Measurements from ENCODE around the gene CEBPB.
"Not testable (repeated sequence)": the region's sequence is repeated elsewhere in the genome, so short reads cannot be mapped to it uniquely, and the experiment has no call there.

Gene CEBPB

DNA sequence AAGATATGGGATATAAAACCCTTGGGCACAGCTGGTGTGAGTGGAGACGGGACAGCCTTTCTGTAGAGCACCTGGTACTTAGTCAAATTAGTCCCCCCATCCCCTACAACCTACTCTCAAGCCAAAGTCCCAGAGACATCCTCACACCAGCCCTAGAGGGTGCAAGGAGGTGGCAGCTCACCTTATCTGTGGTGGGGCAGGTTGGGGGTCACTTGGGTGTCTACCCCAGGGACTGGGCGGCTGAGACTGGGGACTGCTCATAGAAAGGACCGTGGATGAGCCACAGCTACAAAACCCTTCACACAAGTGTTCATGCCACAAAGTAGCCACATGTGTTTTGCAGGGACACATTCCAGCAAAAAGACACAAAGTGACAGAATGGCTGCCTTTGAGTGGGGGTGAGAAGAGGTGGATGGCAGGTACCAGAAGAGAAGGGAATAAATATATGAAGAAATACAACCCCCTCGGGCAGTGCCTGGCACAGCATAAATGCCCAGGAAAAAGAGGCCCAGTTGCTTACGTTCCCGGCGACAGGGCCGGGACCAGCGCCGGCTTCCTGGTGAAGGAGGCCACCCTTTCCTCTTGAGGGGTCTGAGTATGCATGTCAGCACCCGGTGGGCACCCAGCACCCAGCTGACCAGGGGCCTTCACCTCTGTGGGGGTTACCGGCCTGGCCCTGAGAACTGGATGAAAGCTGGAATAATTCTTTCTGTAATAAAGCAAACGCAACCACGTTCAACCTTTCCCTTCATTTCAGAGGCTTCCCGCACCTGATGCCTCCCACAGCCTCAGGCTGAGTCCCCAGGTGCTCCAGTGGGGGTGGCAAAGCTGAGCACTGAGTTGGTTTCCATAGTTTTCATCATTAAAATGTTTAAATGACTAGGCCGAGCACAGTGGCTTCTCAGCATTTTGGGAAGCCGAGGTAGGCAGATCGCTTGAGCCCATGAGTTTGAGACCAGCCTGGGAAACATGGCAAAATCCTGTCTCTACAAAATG lies 14.4 kb upstream of the CEBPB start:
- H3K27ac ChIP-seq: no peak overlapping the region
- DNase-seq: no peak
- H3K4me3 ChIP-seq: no peak overlapping the region
- no peaks in the 10 kb centered on the region for H3K36me3 ChIP-seq
- H3K9me3 ChIP-seq: no peaks in the 10 kb centered on the region
- TF ChIP-seq, protein P1, sequence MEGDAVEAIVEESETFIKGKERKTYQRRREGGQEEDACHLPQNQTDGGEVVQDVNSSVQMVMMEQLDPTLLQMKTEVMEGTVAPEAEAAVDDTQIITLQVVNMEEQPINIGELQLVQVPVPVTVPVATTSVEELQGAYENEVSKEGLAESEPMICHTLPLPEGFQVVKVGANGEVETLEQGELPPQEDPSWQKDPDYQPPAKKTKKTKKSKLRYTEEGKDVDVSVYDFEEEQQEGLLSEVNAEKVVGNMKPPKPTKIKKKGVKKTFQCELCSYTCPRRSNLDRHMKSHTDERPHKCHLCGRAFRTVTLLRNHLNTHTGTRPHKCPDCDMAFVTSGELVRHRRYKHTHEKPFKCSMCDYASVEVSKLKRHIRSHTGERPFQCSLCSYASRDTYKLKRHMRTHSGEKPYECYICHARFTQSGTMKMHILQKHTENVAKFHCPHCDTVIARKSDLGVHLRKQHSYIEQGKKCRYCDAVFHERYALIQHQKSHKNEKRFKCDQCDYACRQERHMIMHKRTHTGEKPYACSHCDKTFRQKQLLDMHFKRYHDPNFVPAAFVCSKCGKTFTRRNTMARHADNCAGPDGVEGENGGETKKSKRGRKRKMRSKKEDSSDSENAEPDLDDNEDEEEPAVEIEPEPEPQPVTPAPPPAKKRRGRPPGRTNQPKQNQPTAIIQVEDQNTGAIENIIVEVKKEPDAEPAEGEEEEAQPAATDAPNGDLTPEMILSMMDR (IDR thresholded peaks at IDR 0.05): no peak
- H3K4me1 ChIP-seq: peaks cover 0 to 19% (median 10%) of the 10 kb centered on the region in 4 donors
- H3K27me3 ChIP-seq: no peaks in the 10 kb centered on the region
- intact Hi-C loops (cut with DNase I; ENCODE audit: low total_unique reads): loop anchor here (10.0 kb wide), 1 partner anchor 201 kb away; no protein-coding TSS in a partner anchor

GRCh38 chr20:50178672-50179071 lies 12.0 kb upstream of the CEBPB start:
- intact Hi-C loops (cut with DNase I; ENCODE audit: low total_unique reads): loop anchor here (10.0 kb wide), 1 partner anchor 204 kb away; no protein-coding TSS in a partner anchor
- not testable (repeated sequence) for H3K4me1 ChIP-seq, H3K9me3 ChIP-seq, DNase-seq, H3K36me3 ChIP-seq, H3K27ac ChIP-seq, H3K27me3 ChIP-seq, H3K4me3 ChIP-seq

GRCh38 chr20:50181344-50181743 lies 9.3 kb upstream of the CEBPB start:
- H3K36me3 ChIP-seq: no peaks in the 10 kb centered on the region
- TF ChIP-seq, protein P1 (IDR thresholded peaks at IDR 0.05): no peak
- DNase-seq: no peak
- no peak overlapping the region for H3K4me3 ChIP-seq
- peaks cover 0 to under 1% (median 0%) of the 10 kb centered on the region in 4 donors for H3K4me1 ChIP-seq
- intact Hi-C loops (cut with DNase I; ENCODE audit: low total_unique reads): no loop called here
- H3K9me3 ChIP-seq: no peaks in the 10 kb centered on the region
- no peak overlapping the region for H3K27ac ChIP-seq
- H3K27me3 ChIP-seq: no peaks in the 10 kb centered on the region

- no peak for DNase-seq
- no peaks in the 10 kb centered on the region for H3K9me3 ChIP-seq
- no peak overlapping the region for H3K4me3 ChIP-seq
- H3K27me3 ChIP-seq: no peaks in the 10 kb centered on the region
- intact Hi-C loops (cut with DNase I; ENCODE audit: low total_unique reads): no loop called here
- peaks cover 0 to 11% (median 5%) of the 10 kb centered on the region in 4 donors for H3K4me1 ChIP-seq
- no peaks in the 10 kb centered on the region for H3K36me3 ChIP-seq
- TF ChIP-seq, protein P1 (IDR thresholded peaks at IDR 0.05): no peak
- no peak overlapping the region for H3K27ac ChIP-seq
Observed at GRCh38 chr20:50182346-50182745, 8.3 kb upstream of the CEBPB start.

DNA sequence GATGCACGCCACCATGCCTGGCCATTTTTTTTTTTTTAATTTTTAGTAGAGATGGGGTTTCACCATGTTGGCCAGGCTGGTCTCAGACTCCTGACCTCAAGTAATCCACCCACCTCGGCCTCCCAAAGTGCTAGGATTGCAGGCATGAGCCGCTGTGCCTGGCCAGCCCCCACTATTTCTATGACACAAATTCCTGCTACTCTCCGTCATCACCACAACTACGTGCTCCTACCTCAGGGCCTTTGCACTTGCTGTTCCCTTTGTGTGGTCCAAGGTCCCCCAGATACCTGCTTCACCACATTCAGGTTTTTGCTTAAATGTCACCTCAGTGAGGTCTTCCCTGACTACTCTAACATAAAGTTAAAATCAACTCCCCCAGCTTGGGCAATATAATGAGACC lies 5.2 kb upstream of the CEBPB start:
- no peaks in the 10 kb centered on the region for H3K9me3 ChIP-seq
- no peaks in the 10 kb centered on the region for H3K27me3 ChIP-seq
- no peak for DNase-seq
- H3K4me1 ChIP-seq: peaks cover 0 to 22% (median 15%) of the 10 kb centered on the region in 4 donors
- intact Hi-C loops (cut with DNase I; ENCODE audit: low total_unique reads): no loop called here
- no peak overlapping the region for H3K27ac ChIP-seq
- no peaks in the 10 kb centered on the region for H3K36me3 ChIP-seq
- H3K4me3 ChIP-seq: no peak overlapping the region
- TF ChIP-seq, protein P1 (IDR thresholded peaks at IDR 0.05): no peak

Data from tibial artery (tissue), 4 donors.